ENCODE results near the gene MINDY4B. TPM values are rescaled to one million over a fixed set of nuclear protein-coding genes. Genes with fewer than 3 reads are reported as not detected.
"Not testable (repeated sequence)": the region's sequence is repeated elsewhere in the genome, so short reads cannot be mapped to it uniquely, and the experiment has no call there.

MINDY4B gene
- total RNA-seq, 2 experiments from 2014 or later = not detected

DNA sequence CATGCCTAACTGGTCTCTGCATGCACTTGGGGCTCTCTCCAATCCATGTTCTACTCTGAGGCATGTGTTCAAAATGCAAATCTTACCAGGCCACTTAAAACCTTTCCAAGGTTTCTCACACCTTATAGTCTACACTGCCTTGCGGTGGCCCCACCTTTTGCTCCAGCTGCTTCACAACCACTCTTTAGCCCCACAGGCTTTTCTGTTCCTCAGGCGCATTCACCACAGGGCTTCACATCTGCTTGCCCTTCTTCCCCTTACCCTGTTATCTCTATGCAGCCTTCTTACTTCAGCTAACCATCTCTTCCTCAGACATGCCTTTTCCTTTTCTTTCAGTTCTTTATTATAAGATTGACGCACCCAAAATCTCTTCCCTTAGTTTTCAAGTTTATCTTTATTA, 37.8 kb downstream of the MINDY4B start:
- CTCF ChIA-PET = interaction anchor here (1.2 to 3.8 kb wide), 3 partner anchors 25 to 146 kb away, joined by 5 to 10 read pairs (median 7); no protein-coding TSS in a partner anchor

DNA sequence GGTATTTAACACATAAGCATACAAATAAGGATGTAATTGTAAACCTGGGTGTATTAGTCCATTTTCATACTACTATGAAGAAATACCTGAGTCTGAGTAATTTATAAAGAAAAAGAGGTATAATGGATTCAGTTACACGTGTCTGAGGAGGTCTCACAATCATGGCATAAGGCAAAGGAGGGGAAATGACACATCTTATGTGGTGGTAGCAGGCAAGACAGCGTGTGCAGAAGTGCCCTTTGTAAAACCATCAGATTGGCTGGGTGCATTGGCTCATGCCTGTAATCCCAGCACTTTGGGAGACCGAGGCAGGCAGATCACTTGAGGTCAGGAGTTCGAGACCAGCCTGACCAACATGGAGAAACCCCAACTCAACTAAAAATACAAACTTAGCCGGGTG, 41.3 kb downstream of the MINDY4B start:
- H3K27me3 Mint-ChIP-seq = peaks cover 21% of the 10 kb centered on the region
- not testable (repeated sequence) for H3K36me3 Mint-ChIP-seq (ENCODE audit: low read depth); H3K4me3 Mint-ChIP-seq; DNase-seq; H3K9me3 Mint-ChIP-seq; H3K27ac Mint-ChIP-seq; ATAC-seq; H3K4me1 Mint-ChIP-seq (ENCODE audit: low read depth)
- ChIA-PET CTCF (interaction anchor here (1.2 to 2.7 kb wide), 6 partner anchors 11 to 146 kb away, joined by 4 to 30 read pairs (median 8); no protein-coding TSS in a partner anchor), POLR2A (interaction anchor here (0.8 kb wide), 1 partner anchor 100 kb away, joined by 3 read pairs; no protein-coding TSS in a partner anchor)
- intact Hi-C loops (cut with micrococcal nuclease) = loop anchor here (10.0 kb wide), 1 partner anchor 449 kb away; no protein-coding TSS in a partner anchor

More for the DNA sequence above, 37.8 kb downstream of the MINDY4B start:
- TF ChIP-seq, protein P1, sequence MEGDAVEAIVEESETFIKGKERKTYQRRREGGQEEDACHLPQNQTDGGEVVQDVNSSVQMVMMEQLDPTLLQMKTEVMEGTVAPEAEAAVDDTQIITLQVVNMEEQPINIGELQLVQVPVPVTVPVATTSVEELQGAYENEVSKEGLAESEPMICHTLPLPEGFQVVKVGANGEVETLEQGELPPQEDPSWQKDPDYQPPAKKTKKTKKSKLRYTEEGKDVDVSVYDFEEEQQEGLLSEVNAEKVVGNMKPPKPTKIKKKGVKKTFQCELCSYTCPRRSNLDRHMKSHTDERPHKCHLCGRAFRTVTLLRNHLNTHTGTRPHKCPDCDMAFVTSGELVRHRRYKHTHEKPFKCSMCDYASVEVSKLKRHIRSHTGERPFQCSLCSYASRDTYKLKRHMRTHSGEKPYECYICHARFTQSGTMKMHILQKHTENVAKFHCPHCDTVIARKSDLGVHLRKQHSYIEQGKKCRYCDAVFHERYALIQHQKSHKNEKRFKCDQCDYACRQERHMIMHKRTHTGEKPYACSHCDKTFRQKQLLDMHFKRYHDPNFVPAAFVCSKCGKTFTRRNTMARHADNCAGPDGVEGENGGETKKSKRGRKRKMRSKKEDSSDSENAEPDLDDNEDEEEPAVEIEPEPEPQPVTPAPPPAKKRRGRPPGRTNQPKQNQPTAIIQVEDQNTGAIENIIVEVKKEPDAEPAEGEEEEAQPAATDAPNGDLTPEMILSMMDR (IDR thresholded peaks at IDR 0.05) = no peak
- Mint-ChIP-seq H3K27ac (no peak overlapping the region), H3K36me3 (ENCODE audit: low read depth) (no peaks in the 10 kb centered on the region), H3K4me1 (ENCODE audit: low read depth) (peaks cover 6% of the 10 kb centered on the region), H3K27me3 (peaks cover 15% of the 10 kb centered on the region), H3K4me3 (no peak overlapping the region), H3K9me3 (no peaks in the 10 kb centered on the region)
- no peak for ATAC-seq
- POLR2A ChIA-PET = no interaction called here
- DNase-seq = no peak
- intact Hi-C loops (cut with micrococcal nuclease) = loop anchor here (10.0 kb wide), 1 partner anchor 453 kb away; no protein-coding TSS in a partner anchor

DNA sequence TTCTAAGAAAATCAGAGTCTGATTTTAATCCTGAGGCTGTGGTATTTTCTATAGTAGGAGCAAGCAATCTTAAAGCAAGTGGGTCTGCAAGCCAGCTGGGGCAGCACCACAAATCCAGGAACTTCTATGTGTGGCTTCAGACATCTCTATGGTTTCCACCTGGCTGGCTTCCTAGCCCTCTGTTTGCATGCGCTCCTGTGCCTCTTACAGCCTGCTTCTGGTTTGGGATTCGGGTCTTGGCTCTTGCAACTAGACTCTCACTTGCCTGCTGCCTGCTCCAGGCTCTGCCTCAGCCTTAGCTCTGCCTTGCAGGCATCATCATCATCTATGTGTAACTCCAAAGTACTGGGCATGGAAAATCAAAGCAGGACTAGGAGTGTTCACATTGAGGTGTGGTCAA, 43.4 kb downstream of the MINDY4B start:
- ATAC-seq = no peak
- no peak overlapping the region for H3K4me3 Mint-ChIP-seq
- POLR2A ChIA-PET = no interaction called here
- H3K27me3 Mint-ChIP-seq = peaks cover 18% of the 10 kb centered on the region
- H3K36me3 Mint-ChIP-seq (ENCODE audit: low read depth) = no peaks in the 10 kb centered on the region
- CTCF ChIA-PET = interaction anchor here (1.3 to 1.9 kb wide), 4 partner anchors 71 to 157 kb away, joined by 3 to 9 read pairs (median 6); no protein-coding TSS in a partner anchor
- no peak overlapping the region for H3K27ac Mint-ChIP-seq
- peaks cover 6% of the 10 kb centered on the region for H3K4me1 Mint-ChIP-seq (ENCODE audit: low read depth)
- intact Hi-C loops (cut with micrococcal nuclease) = loop anchor here (10.0 kb wide), 1 partner anchor 447 kb away; no protein-coding TSS in a partner anchor
- DNase-seq = no peak
- H3K9me3 Mint-ChIP-seq = no peaks in the 10 kb centered on the region
- TF ChIP-seq, protein P1 (IDR thresholded peaks at IDR 0.05) = no peak

DNA sequence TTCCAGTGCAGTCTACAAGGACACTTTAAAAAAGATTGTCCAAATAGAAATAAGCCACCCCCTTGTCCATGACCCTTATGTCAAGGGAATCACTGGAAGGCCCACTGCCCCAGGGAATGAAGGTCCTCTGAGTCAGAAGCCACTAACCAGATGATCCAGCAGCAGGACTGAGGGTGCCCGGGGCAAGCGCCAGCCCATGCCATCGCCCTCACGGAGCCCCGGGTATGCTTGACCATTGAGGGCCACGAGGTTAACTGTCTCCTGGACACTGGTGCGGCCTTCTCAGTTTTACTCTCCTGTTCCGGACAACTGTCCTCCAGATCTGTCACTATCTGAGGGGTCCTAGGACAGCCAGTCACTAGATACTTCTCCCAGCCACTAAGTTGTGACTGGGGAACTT, 47.3 kb downstream of the MINDY4B start:
- H3K4me1 Mint-ChIP-seq (ENCODE audit: low read depth); intact Hi-C loops (cut with micrococcal nuclease); DNase-seq; CTCF ChIA-PET; H3K27ac Mint-ChIP-seq; H3K4me3 Mint-ChIP-seq; H3K36me3 Mint-ChIP-seq (ENCODE audit: low read depth); H3K9me3 Mint-ChIP-seq; POLR2A ChIA-PET; ATAC-seq: not testable (repeated sequence)
- H3K27me3 Mint-ChIP-seq = peaks cover 13% of the 10 kb centered on the region

DNA sequence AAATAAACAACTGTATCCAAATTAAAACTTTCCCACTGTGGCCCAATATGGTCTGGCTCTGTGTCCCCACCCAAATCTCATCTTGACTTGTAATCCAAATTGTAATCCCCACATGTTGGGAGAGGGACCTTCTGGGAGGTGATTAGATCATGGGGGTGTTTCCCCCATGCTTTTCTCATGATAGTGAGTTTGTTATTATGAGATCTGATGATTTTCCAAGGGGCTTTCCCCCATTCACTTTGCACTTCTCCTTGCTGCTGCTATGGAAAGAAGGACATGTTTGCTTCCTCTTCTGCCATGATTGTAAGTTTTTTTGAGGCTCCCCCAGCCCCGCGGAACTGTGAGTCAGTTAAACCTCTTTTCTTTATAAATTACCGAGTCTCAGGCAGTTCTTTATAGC, 55.0 kb downstream of the MINDY4B start:
- POLR2A ChIA-PET = no interaction called here
- no peak overlapping the region for H3K27ac Mint-ChIP-seq
- no peaks in the 10 kb centered on the region for H3K4me1 Mint-ChIP-seq (ENCODE audit: low read depth)
- intact Hi-C loops (cut with micrococcal nuclease) = no loop called here
- ATAC-seq (no peak), DNase-seq (no peak)
- peaks cover 4% of the 10 kb centered on the region for H3K27me3 Mint-ChIP-seq
- peaks cover 7% of the 10 kb centered on the region for H3K9me3 Mint-ChIP-seq
- CTCF ChIA-PET = no interaction called here
- H3K36me3 Mint-ChIP-seq (ENCODE audit: low read depth) = no peaks in the 10 kb centered on the region
- H3K4me3 Mint-ChIP-seq = no peak overlapping the region
- TF ChIP-seq, protein P1 (IDR thresholded peaks at IDR 0.05) = no peak

DNA sequence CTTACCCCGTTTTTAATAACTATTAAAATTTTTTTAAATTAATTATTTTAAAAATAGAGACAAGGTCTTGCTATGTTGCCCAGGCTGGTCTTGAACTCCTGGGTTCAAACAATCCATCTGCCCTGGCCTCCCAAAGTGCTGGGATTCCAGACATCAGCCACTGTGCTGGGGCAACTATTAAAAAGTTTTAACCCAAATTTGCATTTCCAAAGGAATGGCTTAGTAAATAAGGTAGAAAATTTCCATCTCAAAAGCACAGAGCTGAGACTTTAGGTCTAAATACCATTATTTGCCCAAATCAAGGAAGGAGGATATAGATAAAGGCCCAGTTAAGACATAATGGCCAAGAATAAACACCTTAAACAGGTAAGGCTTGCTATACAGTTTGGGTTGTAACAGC, 56.4 kb downstream of the MINDY4B start:
- Mint-ChIP-seq H3K9me3 (peaks cover 7% of the 10 kb centered on the region), H3K36me3 (ENCODE audit: low read depth) (no peaks in the 10 kb centered on the region), H3K27me3 (peaks cover 3% of the 10 kb centered on the region), H3K4me1 (ENCODE audit: low read depth) (no peaks in the 10 kb centered on the region), H3K4me3 (no peak overlapping the region), H3K27ac (no peak overlapping the region)
- intact Hi-C loops (cut with micrococcal nuclease) = no loop called here
- TF ChIP-seq, protein P1 (IDR thresholded peaks at IDR 0.05) = no peak
- ChIA-PET POLR2A (no interaction called here), CTCF (interaction anchor here (1.2 kb wide), 1 partner anchor 61 kb away, joined by 3 read pairs; no protein-coding TSS in a partner anchor)
- ATAC-seq (no peak), DNase-seq (no peak)

All from activated CD8-positive, alpha-beta T cell treated with anti-CD3 and anti-CD28 coated beads for 36 hours (primary cell).